Measurements from ENCODE around the gene TMEM184B.
A peak's percentile ranks its signal among the peaks of the same experiment; 100 is the strongest.

TMEM184B gene

DNA sequence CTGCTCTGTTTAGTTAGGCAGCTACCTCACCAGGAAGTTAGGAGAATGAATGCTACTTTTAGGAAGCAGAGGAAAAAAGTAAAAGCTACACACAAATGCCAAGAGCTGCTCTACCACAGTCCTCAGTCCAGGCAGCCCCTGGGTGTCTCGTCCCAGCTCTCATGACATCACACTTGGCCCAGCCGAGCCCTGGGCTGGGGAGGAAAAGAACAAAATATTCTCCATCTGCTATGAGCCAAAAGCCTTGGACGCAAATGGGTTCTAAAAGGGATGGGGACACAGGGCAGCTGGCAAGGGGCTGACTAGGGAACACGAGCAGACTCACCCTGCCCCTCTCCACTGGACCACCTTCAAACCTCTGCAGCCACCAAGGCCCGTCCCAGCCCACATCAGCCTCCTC is 26.1 kb downstream of the TMEM184B start:
- TF ChIP-seq, protein P1, sequence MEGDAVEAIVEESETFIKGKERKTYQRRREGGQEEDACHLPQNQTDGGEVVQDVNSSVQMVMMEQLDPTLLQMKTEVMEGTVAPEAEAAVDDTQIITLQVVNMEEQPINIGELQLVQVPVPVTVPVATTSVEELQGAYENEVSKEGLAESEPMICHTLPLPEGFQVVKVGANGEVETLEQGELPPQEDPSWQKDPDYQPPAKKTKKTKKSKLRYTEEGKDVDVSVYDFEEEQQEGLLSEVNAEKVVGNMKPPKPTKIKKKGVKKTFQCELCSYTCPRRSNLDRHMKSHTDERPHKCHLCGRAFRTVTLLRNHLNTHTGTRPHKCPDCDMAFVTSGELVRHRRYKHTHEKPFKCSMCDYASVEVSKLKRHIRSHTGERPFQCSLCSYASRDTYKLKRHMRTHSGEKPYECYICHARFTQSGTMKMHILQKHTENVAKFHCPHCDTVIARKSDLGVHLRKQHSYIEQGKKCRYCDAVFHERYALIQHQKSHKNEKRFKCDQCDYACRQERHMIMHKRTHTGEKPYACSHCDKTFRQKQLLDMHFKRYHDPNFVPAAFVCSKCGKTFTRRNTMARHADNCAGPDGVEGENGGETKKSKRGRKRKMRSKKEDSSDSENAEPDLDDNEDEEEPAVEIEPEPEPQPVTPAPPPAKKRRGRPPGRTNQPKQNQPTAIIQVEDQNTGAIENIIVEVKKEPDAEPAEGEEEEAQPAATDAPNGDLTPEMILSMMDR (IDR thresholded peaks at IDR 0.05; ENCODE audit: low read depth, low read length) = no peak
- in situ Hi-C loops (cut with HindIII; ENCODE audit: low sequenced_read_pairs) = no loop called here
- H3K4me3 ChIP-seq (ENCODE audit: low read depth, low read length) = no peak overlapping the region
- DNase-seq (ENCODE audit: low read depth, low spot score) = no peak

DNA sequence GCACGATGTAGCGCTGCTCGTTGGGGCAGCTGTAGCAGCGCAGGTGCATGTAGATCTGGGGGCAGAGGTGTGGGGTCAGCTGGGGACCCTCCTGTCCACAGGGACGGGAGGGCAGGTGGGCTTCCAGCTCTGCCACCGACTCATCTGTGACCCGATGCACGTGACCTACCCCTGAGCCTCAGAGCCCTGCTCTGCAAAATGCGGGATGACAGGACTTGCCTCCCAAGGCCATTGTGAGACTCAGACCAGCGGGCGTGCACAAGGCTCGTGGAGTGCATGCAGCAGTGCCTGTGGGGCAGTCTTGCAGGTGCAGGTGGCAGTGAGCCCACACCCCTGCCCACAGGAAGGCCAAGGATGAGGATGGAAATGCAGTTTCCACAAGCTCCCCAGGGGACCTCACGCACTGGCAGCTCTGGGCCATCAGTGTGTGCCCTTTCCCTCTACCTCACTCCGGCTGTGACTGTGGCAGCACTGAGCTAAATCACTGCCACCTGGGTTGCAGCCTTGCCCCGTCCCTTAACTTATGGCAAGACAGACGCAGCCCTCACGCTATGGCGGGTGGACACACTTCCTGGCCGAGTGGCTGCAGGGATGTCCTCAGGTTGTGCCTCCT is 26.7 kb downstream of the TMEM184B start:
- H3K4me3 ChIP-seq (ENCODE audit: low read depth, low read length) = no peak overlapping the region
- in situ Hi-C loops (cut with HindIII; ENCODE audit: low sequenced_read_pairs) = no loop called here
- TF ChIP-seq, protein P1 (IDR thresholded peaks at IDR 0.05; ENCODE audit: low read depth, low read length) = no peak
- no peak for DNase-seq (ENCODE audit: low read depth, low spot score)

DNA sequence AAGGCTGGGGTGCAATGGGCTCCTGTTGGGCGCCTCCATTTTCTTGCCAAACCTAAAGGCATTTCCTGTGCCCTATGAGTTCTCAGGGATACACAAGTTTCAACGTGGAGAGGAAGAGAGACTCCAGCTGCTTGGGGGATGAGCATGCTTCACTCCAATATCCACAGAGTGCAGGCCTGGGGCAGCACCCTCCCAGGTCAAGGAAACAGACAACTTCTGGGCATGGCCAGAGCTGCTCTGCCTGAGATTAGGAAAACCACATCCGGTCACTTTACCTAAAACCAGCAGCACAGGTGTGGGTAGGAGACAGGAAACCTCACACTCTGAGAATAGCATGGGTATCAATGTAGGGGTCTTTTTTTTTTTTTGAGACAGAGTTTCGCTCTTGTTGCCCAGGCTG is 28.7 kb downstream of the TMEM184B start:
- TF ChIP-seq, protein P1 (IDR thresholded peaks at IDR 0.05; ENCODE audit: low read depth, low read length) = no peak
- in situ Hi-C loops (cut with HindIII; ENCODE audit: low sequenced_read_pairs) = no loop called here
- H3K4me3 ChIP-seq (ENCODE audit: low read depth, low read length) = no peak overlapping the region
- no peak for DNase-seq (ENCODE audit: low read depth, low spot score)

DNA sequence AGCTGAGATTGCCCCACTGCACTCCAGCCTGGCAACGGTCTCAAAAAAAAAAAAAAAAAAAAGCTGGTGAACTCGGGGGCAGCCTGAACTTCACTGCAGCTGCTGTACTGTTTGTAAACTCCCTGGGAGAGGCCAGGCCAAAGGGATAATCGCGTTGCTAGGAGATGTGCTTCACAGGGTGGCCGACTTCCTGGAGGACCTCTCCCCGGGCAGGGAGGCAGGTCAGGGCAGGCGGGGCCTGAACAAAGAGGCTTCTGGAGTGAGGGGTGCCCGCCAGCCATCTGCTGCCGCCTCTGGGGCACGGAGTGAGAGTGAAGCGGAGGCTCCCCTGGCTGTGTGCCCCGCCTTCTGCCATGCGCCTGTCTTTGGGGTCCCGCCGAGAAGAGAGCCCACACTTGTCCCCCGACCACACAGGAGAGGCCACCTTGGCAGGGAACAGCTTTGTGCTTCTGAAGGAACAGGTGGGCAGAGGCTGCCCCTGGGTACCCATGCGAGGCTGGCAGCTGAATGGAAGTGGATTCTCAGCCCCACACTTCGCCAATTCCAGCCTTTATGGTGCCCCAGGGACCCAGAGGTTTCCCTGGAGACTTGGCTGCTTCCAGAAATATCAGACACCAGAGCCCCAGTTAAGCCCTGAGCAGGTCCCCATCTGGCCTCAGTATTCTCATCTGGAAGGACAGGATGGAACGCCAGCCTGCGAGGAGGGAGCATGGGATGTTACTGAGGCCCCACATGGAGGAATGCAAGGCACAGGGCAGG is 29.6 kb downstream of the TMEM184B start:
- H3K4me3 ChIP-seq (ENCODE audit: low read depth, low read length) = no peak overlapping the region
- in situ Hi-C loops (cut with HindIII; ENCODE audit: low sequenced_read_pairs) = no loop called here
- TF ChIP-seq, protein P1 (IDR thresholded peaks at IDR 0.05; ENCODE audit: low read depth, low read length) = no peak
- DNase-seq (ENCODE audit: low read depth, low spot score) = peak; percentile 73

DNA sequence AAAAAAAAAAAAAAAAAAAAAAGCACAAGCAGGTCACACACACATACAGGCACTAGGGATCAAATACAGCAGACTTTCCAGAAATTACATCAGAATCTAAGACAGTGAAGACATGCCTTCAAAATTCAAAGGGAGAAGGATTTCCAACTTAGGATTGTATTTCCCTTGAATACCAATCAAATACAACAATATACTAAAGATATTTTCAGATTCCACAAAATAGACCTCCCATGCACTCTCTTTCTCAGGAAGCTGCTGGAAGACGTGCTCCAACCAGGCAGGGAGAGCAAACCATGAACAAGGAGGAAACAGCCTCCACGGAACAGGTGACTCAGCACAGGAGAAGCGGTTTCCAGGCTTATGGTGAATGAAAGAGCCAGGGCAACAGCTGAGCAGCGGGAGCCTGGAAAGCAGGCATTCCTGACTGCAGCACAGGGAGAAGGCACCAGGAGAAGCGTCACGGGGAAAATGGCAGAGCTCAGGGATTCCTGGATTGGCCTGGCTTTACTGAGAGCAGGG is 32.0 kb downstream of the TMEM184B start:
- no peak overlapping the region for H3K4me3 ChIP-seq (ENCODE audit: low read depth, low read length)
- peak; percentile 95 for DNase-seq (ENCODE audit: low read depth, low spot score)
- in situ Hi-C loops (cut with HindIII; ENCODE audit: low sequenced_read_pairs) = no loop called here
- TF ChIP-seq, protein P1 (IDR thresholded peaks at IDR 0.05; ENCODE audit: low read depth, low read length) = no peak

DNA sequence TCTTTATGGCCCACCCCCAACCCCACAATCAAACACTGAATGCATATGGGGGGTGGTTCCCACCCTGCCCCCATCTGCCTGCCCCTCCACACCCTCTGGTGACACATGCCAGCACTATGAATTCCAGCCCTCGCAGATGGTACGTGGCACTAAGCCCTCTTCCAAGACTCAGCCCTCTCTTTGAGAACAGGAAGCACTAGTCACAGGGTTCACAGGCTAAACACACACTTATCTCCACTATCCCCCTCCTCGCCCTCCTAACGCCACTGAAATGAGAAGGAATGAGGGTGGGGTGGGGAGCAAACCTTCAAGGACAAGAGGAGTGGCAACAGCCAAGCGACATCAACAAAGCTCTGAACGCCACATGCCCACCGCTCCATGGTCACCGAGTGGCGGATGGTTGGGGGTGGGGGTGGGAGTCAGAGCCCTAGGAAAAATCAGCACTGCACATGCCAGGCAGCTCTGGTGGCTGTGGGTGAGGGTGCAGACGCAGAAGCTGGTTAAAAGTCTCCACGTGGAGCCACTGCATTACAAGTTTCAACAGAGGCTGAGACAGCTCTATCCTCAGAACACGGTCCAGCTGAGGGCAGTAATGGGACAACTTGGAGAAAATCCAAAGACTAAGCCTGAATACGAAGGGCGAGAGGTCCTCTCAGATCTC is 33.6 kb downstream of the TMEM184B start:
- no peak overlapping the region for H3K4me3 ChIP-seq (ENCODE audit: low read depth, low read length)
- peak; percentile 83 for DNase-seq (ENCODE audit: low read depth, low spot score)
- in situ Hi-C loops (cut with HindIII; ENCODE audit: low sequenced_read_pairs) = no loop called here
- TF ChIP-seq, protein P1 (IDR thresholded peaks at IDR 0.05; ENCODE audit: low read depth, low read length) = peak; percentile 28

Data from astrocyte of the spinal cord (primary cell).